Measurements from ENCODE around the gene ETFDH. TPM values are rescaled to one million over a fixed set of nuclear protein-coding genes. Genes with fewer than 3 reads are reported as not detected.
A peak's percentile ranks its signal among the peaks of the same experiment; 100 is the strongest.

The ETFDH gene
- total and polyA plus RNA-seq, 2 experiments from 2014 or later: 11.4 to 17.7 TPM

DNA sequence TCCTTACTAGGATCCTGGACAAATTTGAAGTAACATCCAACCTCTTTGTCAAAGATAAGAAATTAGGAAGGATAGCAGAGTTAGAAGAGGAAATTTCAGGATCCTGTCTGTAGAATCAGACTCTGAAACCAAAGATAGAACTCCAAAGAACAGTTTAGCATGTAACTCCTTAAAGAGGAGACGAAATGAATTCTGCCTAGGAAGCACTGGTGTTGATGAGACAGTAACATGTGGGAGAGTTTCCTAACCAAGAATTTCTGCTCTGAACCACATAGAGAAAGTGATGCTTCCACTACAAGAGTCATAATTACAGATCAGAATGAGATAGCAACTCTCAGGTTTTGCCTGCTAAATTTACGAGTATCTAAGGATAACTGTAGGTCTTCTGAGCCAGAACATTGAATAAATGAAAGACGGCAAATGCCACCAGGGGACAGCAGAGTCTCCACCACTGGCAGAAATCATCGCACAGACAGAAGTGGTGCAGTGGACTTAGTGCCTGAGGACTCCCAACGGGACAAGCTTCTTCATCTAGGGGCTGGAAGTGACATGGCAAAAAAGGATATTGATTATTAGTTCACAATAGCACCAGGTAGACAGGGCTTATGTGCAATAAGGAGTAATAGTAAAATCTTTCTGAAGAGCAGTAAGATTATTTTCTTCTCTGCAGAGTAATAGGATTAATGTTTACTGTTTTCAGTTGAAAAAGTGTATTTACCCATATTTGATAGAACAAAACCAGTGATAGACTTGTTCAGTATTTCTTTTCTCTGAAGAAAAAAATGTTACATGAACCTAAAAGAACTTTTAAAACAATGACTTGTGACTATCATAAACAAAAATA is 57.8 kb downstream of the ETFDH start:
- Mint-ChIP-seq H3K4me1 (peaks cover 6% of the 10 kb centered on the region; the same call in 1 of the 3 replicates), H3K36me3 (ENCODE audit: low read depth) (no peaks in the 10 kb centered on the region), H3K27me3 (ENCODE audit: insufficient read depth, low read depth, poor library complexity) (no peaks in the 10 kb centered on the region), H3K4me3 (no peak overlapping the region), H3K27ac (peak overlapping the region; percentile 12; the same call in 1 of the 2 replicates), H3K9me3 (no peaks in the 10 kb centered on the region)
- Histone ChIP-seq H3K4me3 (no peak overlapping the region), H3K4me1 (ENCODE audit: insufficient read depth) (0 out of 2 replicates have a peak, but pooled peaks cover 4% of the 10 kb centered on the region), H3K4me2 (no peak overlapping the region), H3K27me3 (ENCODE audit: insufficient read depth) (no peaks in the 10 kb centered on the region), H3F3A (replicated peaks; ENCODE audit: low read depth) (no peaks in the 10 kb centered on the region), H3K27ac (ENCODE audit: low read depth) (no peak overlapping the region), H3K9me2 (ENCODE audit: insufficient read depth) (no peaks in the 10 kb centered on the region), H3K36me3 (ENCODE audit: insufficient read depth) (no peaks in the 10 kb centered on the region), H2AFZ (peak overlapping the region; percentile 90; the same call in 1 of the 2 replicates), H3K79me2 (replicated peaks; ENCODE audit: insufficient read depth) (no peaks in the 10 kb centered on the region), H4K20me1 (replicated peaks; ENCODE audit: insufficient read depth) (no peaks in the 10 kb centered on the region)
- ATAC-seq (peak; percentile 92), DNase-seq (ENCODE audit: low spot score) (peak; percentile 67)
- TF ChIP-seq ZNF114 (CRISPR knock-in tag; IDR thresholded peaks at IDR 0.05): no peak
- TF ChIP-seq, protein P1, sequence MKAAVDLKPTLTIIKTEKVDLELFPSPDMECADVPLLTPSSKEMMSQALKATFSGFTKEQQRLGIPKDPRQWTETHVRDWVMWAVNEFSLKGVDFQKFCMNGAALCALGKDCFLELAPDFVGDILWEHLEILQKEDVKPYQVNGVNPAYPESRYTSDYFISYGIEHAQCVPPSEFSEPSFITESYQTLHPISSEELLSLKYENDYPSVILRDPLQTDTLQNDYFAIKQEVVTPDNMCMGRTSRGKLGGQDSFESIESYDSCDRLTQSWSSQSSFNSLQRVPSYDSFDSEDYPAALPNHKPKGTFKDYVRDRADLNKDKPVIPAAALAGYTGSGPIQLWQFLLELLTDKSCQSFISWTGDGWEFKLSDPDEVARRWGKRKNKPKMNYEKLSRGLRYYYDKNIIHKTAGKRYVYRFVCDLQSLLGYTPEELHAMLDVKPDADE (IDR thresholded peaks at IDR 0.05): no peak
- TF ChIP-seq, protein P2, sequence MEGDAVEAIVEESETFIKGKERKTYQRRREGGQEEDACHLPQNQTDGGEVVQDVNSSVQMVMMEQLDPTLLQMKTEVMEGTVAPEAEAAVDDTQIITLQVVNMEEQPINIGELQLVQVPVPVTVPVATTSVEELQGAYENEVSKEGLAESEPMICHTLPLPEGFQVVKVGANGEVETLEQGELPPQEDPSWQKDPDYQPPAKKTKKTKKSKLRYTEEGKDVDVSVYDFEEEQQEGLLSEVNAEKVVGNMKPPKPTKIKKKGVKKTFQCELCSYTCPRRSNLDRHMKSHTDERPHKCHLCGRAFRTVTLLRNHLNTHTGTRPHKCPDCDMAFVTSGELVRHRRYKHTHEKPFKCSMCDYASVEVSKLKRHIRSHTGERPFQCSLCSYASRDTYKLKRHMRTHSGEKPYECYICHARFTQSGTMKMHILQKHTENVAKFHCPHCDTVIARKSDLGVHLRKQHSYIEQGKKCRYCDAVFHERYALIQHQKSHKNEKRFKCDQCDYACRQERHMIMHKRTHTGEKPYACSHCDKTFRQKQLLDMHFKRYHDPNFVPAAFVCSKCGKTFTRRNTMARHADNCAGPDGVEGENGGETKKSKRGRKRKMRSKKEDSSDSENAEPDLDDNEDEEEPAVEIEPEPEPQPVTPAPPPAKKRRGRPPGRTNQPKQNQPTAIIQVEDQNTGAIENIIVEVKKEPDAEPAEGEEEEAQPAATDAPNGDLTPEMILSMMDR (conservative IDR thresholded peaks at IDR 0.05; ENCODE audit: low read depth in 2 of 2): peak; percentile 76 to 91
- TF ChIP-seq, protein P3, sequence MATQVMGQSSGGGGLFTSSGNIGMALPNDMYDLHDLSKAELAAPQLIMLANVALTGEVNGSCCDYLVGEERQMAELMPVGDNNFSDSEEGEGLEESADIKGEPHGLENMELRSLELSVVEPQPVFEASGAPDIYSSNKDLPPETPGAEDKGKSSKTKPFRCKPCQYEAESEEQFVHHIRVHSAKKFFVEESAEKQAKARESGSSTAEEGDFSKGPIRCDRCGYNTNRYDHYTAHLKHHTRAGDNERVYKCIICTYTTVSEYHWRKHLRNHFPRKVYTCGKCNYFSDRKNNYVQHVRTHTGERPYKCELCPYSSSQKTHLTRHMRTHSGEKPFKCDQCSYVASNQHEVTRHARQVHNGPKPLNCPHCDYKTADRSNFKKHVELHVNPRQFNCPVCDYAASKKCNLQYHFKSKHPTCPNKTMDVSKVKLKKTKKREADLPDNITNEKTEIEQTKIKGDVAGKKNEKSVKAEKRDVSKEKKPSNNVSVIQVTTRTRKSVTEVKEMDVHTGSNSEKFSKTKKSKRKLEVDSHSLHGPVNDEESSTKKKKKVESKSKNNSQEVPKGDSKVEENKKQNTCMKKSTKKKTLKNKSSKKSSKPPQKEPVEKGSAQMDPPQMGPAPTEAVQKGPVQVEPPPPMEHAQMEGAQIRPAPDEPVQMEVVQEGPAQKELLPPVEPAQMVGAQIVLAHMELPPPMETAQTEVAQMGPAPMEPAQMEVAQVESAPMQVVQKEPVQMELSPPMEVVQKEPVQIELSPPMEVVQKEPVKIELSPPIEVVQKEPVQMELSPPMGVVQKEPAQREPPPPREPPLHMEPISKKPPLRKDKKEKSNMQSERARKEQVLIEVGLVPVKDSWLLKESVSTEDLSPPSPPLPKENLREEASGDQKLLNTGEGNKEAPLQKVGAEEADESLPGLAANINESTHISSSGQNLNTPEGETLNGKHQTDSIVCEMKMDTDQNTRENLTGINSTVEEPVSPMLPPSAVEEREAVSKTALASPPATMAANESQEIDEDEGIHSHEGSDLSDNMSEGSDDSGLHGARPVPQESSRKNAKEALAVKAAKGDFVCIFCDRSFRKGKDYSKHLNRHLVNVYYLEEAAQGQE (IDR thresholded peaks at IDR 0.05; ENCODE audit: unreplicated experiment): no peak
- no peak for TF ChIP-seq CREB1 (CRISPR knock-in tag; IDR thresholded peaks at IDR 0.05; ENCODE audit: low read depth)
- TF ChIP-seq STAT1 (IDR thresholded peaks at IDR 0.05; ENCODE audit: unreplicated experiment): no peak
- TF ChIP-seq EZH2 (IDR thresholded peaks at IDR 0.05; ENCODE audit: low read depth, unreplicated experiment): no peak

Measured in GM23338 (cell line).